ENCODE measurements around the gene TMOD4.

DNA sequence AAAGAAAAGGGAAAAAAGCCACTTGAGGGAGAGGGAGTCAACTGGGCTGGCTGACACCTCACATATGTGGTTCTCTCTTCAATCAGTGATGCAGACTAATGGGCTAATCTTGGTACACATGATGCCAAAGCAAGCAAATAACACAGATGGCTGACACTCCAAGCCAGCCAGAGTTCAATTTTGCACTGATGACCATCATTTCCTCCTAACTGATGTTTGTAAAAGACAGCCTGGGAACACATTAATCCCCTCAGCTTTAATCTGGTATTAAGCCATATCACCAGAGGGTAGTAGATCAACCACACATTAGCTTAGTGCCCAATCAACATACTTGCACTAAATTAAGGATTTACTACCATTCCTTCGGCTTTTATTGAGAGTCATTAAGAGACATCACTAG, 11.4 kb upstream of the TMOD4 start:
- TF ChIP-seq, protein P1, sequence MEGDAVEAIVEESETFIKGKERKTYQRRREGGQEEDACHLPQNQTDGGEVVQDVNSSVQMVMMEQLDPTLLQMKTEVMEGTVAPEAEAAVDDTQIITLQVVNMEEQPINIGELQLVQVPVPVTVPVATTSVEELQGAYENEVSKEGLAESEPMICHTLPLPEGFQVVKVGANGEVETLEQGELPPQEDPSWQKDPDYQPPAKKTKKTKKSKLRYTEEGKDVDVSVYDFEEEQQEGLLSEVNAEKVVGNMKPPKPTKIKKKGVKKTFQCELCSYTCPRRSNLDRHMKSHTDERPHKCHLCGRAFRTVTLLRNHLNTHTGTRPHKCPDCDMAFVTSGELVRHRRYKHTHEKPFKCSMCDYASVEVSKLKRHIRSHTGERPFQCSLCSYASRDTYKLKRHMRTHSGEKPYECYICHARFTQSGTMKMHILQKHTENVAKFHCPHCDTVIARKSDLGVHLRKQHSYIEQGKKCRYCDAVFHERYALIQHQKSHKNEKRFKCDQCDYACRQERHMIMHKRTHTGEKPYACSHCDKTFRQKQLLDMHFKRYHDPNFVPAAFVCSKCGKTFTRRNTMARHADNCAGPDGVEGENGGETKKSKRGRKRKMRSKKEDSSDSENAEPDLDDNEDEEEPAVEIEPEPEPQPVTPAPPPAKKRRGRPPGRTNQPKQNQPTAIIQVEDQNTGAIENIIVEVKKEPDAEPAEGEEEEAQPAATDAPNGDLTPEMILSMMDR (conservative IDR thresholded peaks at IDR 0.05) = no peak
- TF ChIP-seq EZH2 (IDR thresholded peaks at IDR 0.05; ENCODE audit: low read depth) = no peak

All from PC-9 (cell line).